IPS DF 6.9 (cell line): ENCODE data around the gene DNAJA2.
"Not testable (repeated sequence)": the region's sequence is repeated elsewhere in the genome, so short reads cannot be mapped to it uniquely, and the experiment has no call there.

ENCODE experiments used
- DNase-seq: peaks from one replicate; pipeline ENCODE4 v3.0.0-alpha.2; 2013; ENCODE audit warnings: low read depth, low spot score
- H3K27ac ChIP-seq: one replicate; pipeline ENCODE4 v1.5.1; 2013; ENCODE audit warnings: low read length, control low read depth
- H3K27me3 ChIP-seq: 2 replicates; pipeline ENCODE4 v1.6.1; 2013; ENCODE audit warnings: mild to moderate bottlenecking, low read length; ENCODE audit not compliant: control insufficient read depth, insufficient read depth
- H3K36me3 ChIP-seq: 2 replicates; pipeline ENCODE4 v1.6.1; 2013; ENCODE audit warnings: low read length; ENCODE audit not compliant: control insufficient read depth, insufficient read depth
- H3K4me1 ChIP-seq: 2 replicates; pipeline ENCODE4 v1.6.1; 2013; ENCODE audit warnings: low read length; ENCODE audit not compliant: control insufficient read depth, insufficient read depth
- H3K4me3 ChIP-seq: 2 replicates; pipeline ENCODE4 v1.5.1; 2013; ENCODE audit warnings: mild to moderate bottlenecking, low read length
- H3K9me3 ChIP-seq: 2 replicates; pipeline ENCODE4 v1.6.1; 2013; ENCODE audit warnings: low read length, inconsistent platforms; ENCODE audit not compliant: control insufficient read depth, insufficient read depth
- WGBS: extraction: QIAGEN DNeasy Blood & Tissue Kit; methylation state at CpG from one replicate; pipeline ENCODE4 v1.1.7; 2013; ENCODE audit warnings: mixed read lengths, missing lambda C conversion rate; ENCODE audit not compliant: insufficient read length, insufficient coverage; 5-methylcytosine and 5-hydroxymethylcytosine counted together

Gene DNAJA2

GRCh38 chr16:47004652-47005051 lies 31.2 kb upstream of the DNAJA2 start:
- whole genome bisulfite sequencing, result no CpG with 5 or more reads among the region's 2 CpGs
- Histone ChIP-seq H3K4me1 (no peaks in the 10 kb centered on the region), H3K4me3 (no peak overlapping the region), H3K27ac (no peak overlapping the region), H3K36me3 (no peaks in the 10 kb centered on the region), H3K27me3 (no peaks in the 10 kb centered on the region), H3K9me3 (no peaks in the 10 kb centered on the region)
- no peak for DNase-seq

GRCh38 chr16:47000066-47000465 lies 26.6 kb upstream of the DNAJA2 start:
- not testable (repeated sequence) for H3K27ac ChIP-seq, H3K9me3 ChIP-seq, H3K27me3 ChIP-seq, DNase-seq, H3K36me3 ChIP-seq, H3K4me3 ChIP-seq, H3K4me1 ChIP-seq
- no CpG with 5 or more reads among the region's 29 CpGs for WGBS

- Histone ChIP-seq H3K9me3 (no peaks in the 10 kb centered on the region), H3K4me1 (no peaks in the 10 kb centered on the region), H3K27me3 (no peaks in the 10 kb centered on the region), H3K36me3 (no peaks in the 10 kb centered on the region; the same call in 1 of the 2 replicates), H3K27ac (no peak overlapping the region), H3K4me3 (no peak overlapping the region)
- WGBS, result no CpG with 5 or more reads among the region's 3 CpGs
- no peak for DNase-seq
Observed at GRCh38 chr16:46997844-46998243, 24.4 kb upstream of the DNAJA2 start.

GRCh38 chr16:46996952-46997458 lies 23.5 kb upstream of the DNAJA2 start:
- Histone ChIP-seq H3K36me3 (no peaks in the 10 kb centered on the region; the same call in 1 of the 2 replicates), H3K4me3 (no peak overlapping the region), H3K9me3 (no peaks in the 10 kb centered on the region), H3K27ac (no peak overlapping the region), H3K4me1 (no peaks in the 10 kb centered on the region), H3K27me3 (no peaks in the 10 kb centered on the region)
- no CpG with 5 or more reads among the region's 2 CpGs for WGBS
- no peak for DNase-seq

- Histone ChIP-seq H3K9me3 (no peaks in the 10 kb centered on the region), H3K27me3 (no peaks in the 10 kb centered on the region), H3K36me3 (no peaks in the 10 kb centered on the region; the same call in 1 of the 2 replicates), H3K27ac (no peak overlapping the region), H3K4me1 (no peaks in the 10 kb centered on the region), H3K4me3 (no peak overlapping the region)
- DNase-seq, result no peak
- WGBS, result no CpG with 5 or more reads among the region's 1 CpG
Observed at GRCh38 chr16:46996391-46996790, 22.9 kb upstream of the DNAJA2 start.

DNA sequence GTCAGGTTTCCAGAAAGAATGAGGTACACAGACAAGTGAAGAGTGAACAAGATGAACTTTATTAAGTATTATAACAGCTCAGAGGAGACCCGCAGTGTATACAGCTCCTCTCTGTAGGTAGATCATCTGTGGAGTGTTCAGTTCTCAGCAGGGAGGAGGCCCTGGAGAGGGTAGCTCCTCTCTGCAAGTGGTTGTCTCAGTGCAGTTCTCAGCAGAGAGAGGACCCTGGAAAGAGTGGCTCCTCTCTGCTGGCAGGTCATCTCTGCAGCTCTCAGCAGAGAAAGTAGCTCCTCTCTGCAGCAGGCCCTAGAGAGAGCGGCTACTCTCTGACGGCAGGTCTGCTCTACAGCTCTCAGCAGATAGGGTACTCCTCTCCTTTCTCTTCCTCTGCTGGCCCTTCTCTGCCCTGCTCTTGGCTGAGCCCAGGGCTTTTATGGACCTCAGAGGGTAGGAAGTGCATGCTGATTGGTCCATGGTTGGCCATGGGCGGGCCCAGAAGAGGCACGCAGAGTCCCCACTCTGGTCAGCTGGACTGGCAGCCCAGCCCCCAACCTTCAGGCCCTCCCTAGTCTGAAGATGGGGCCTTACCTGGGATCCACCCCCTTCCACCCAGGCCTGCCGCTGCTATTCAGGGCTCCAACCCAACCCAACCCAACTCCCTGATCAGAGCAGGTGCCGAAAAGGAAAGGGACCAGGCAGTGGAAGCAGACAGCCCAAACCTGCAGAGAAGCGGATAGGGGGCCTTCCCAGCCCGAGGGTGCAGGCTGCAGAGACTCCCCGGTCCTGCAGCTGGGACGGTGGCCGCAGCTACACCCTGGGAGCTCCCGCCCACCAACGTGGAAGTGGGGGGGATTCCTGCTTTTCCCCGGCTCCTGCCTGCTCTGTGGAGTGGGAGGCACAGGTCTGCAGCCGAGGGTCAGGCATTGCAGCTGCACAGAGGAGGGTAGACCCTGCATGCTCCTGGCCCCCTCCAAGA lies 18.5 kb upstream of the DNAJA2 start:
- H3K27ac ChIP-seq, result no peak overlapping the region
- no peak for DNase-seq
- H3K9me3 ChIP-seq, result no peaks in the 10 kb centered on the region
- H3K36me3 ChIP-seq, result no peaks in the 10 kb centered on the region; the same call in 1 of the 2 replicates
- no peaks in the 10 kb centered on the region for H3K4me1 ChIP-seq
- H3K27me3 ChIP-seq, result no peaks in the 10 kb centered on the region
- WGBS, result no CpG with 5 or more reads among the region's 16 CpGs
- no peak overlapping the region for H3K4me3 ChIP-seq

GRCh38 chr16:46986896-46987295 lies 13.4 kb upstream of the DNAJA2 start:
- H3K27ac ChIP-seq, result no peak overlapping the region
- DNase-seq, result no peak
- no peaks in the 10 kb centered on the region for H3K36me3 ChIP-seq
- no peak overlapping the region for H3K4me3 ChIP-seq
- WGBS, result no CpG with 5 or more reads among the region's 3 CpGs
- H3K4me1 ChIP-seq, result no peaks in the 10 kb centered on the region
- no peaks in the 10 kb centered on the region for H3K27me3 ChIP-seq
- no peaks in the 10 kb centered on the region for H3K9me3 ChIP-seq

GRCh38 chr16:46986438-46986837 lies 13.0 kb upstream of the DNAJA2 start:
- DNase-seq, result no peak
- no peak overlapping the region for H3K27ac ChIP-seq

GRCh38 chr16:46982335-46982734 lies 8.9 kb upstream of the DNAJA2 start:
- no peaks in the 10 kb centered on the region for H3K4me1 ChIP-seq
- H3K27ac ChIP-seq, result no peak overlapping the region
- H3K4me3 ChIP-seq, result no peak overlapping the region
- H3K27me3 ChIP-seq, result no peaks in the 10 kb centered on the region
- no CpG with 5 or more reads among the region's 4 CpGs for WGBS
- no peaks in the 10 kb centered on the region for H3K9me3 ChIP-seq
- no peaks in the 10 kb centered on the region for H3K36me3 ChIP-seq
- DNase-seq, result no peak

More at GRCh38 chr16:46986438-46986837, 13.0 kb upstream of the DNAJA2 start:
- Histone ChIP-seq H3K36me3 (no peaks in the 10 kb centered on the region), H3K9me3 (no peaks in the 10 kb centered on the region), H3K4me3 (no peak overlapping the region), H3K4me1 (no peaks in the 10 kb centered on the region), H3K27me3 (no peaks in the 10 kb centered on the region)
- no CpG with 5 or more reads among the region's 3 CpGs for WGBS

GRCh38 chr16:46980926-46981325 lies 7.5 kb upstream of the DNAJA2 start:
- Histone ChIP-seq H3K36me3 (no peaks in the 10 kb centered on the region), H3K27ac (no peak overlapping the region), H3K9me3 (no peaks in the 10 kb centered on the region), H3K4me3 (no peak overlapping the region), H3K27me3 (no peaks in the 10 kb centered on the region), H3K4me1 (no peaks in the 10 kb centered on the region)
- no peak for DNase-seq
- WGBS, result no CpG with 5 or more reads among the region's 1 CpG
